GM12864 (cell line): ENCODE data around the gene PHETA1.
"Not testable (repeated sequence)": the region's sequence is repeated elsewhere in the genome, so short reads cannot be mapped to it uniquely, and the experiment has no call there.

Experiments
- DNase-seq: peaks from one replicate; pipeline ENCODE4 v3.0.0-alpha.2; 2011; ENCODE audit warnings: low read depth
- H3K4me3 ChIP-seq: 2 replicates; pipeline ENCODE4 v1.5.1; 2011; ENCODE audit warnings: mild to moderate bottlenecking, low read depth, low read length, control low read depth
- CTCF ChIP-seq: IDR thresholded peaks from 2 replicates; pipeline ENCODE4 v1.5.1; 2011; ENCODE audit warnings: low read depth, mild to moderate bottlenecking, moderate library complexity, low read length, control low read depth, inconsistent platforms; ENCODE audit errors: missing control alignments

The PHETA1 gene

GRCh38 chr12:111379942-111380554 lies 11.2 kb upstream of the PHETA1 start:
- TF ChIP-seq CTCF, result no peak
- H3K4me3 ChIP-seq, result no peak overlapping the region
- DNase-seq, result no peak

GRCh38 chr12:111377440-111377839 lies 8.5 kb upstream of the PHETA1 start:
- no peak for TF ChIP-seq CTCF
- no peak overlapping the region for H3K4me3 ChIP-seq
- DNase-seq, result no peak

GRCh38 chr12:111373231-111373630 lies 4.3 kb upstream of the PHETA1 start:
- not testable (repeated sequence) for H3K4me3 ChIP-seq, DNase-seq

- H3K4me3 ChIP-seq, result peak overlapping the region; percentile 76
- TF ChIP-seq CTCF, result no peak
Measured at GRCh38 chr12:111369496-111370220, 763 bp upstream of the PHETA1 start.

GRCh38 chr12:111368291-111368787 lies 556 bp downstream of the PHETA1 start:
- TF ChIP-seq CTCF, result no peak
- peak overlapping the region; percentile 76 for H3K4me3 ChIP-seq
- DNase-seq, result no peak

More at GRCh38 chr12:111369496-111370220, 763 bp upstream of the PHETA1 start:
- no peak for DNase-seq

GRCh38 chr12:111367661-111368221 lies 1.2 kb downstream of the PHETA1 start:
- DNase-seq, result no peak
- peak overlapping the region; percentile 76 for H3K4me3 ChIP-seq
- TF ChIP-seq CTCF, result no peak

- no peak for DNase-seq
- no peak for TF ChIP-seq CTCF
Measured at GRCh38 chr12:111366583-111366982, 2.3 kb downstream of the PHETA1 start.

More at GRCh38 chr12:111366583-111366982, 2.3 kb downstream of the PHETA1 start:
- H3K4me3 ChIP-seq, result no peak overlapping the region
